GM21360 (cell line): ENCODE results near the gene TBC1D30.
A peak's percentile ranks its signal among the peaks of the same experiment; 100 is the strongest.
"Not testable (repeated sequence)": the region's sequence is repeated elsewhere in the genome, so short reads cannot be mapped to it uniquely, and the experiment has no call there.

ENCODE experiments used
- ATAC-seq: cut with Tn5 transposase; IDR thresholded peaks from one replicate; pipeline ENCODE4 v1.9.1; 2021; ENCODE audit warnings: mild to moderate bottlenecking, moderate library complexity; ENCODE audit not compliant: unreplicated experiment

TBC1D30 gene

GRCh38 chr12:64848409-64848808 is 24.0 kb downstream of the TBC1D30 start:
- not testable (repeated sequence) for ATAC-seq

- no peak for ATAC-seq
Observed at GRCh38 chr12:64858882-64859605, 34.6 kb downstream of the TBC1D30 start.

- no peak for ATAC-seq
Observed at GRCh38 chr12:64860446-64860998, 36.1 kb downstream of the TBC1D30 start.

- ATAC-seq = no peak
Observed at GRCh38 chr12:64864319-64864718, 39.9 kb downstream of the TBC1D30 start.

GRCh38 chr12:64875186-64875585 is 50.7 kb downstream of the TBC1D30 start:
- ATAC-seq = no peak

- ATAC-seq = peak; percentile 19
Observed at GRCh38 chr12:64876388-64877071, 52.1 kb downstream of the TBC1D30 start.

- ATAC-seq = peak; percentile 79
Observed at GRCh38 chr12:64877363-64878004, 53.0 kb downstream of the TBC1D30 start.

- ATAC-seq = no peak
Observed at GRCh38 chr12:64882687-64883086, 58.2 kb downstream of the TBC1D30 start.

GRCh38 chr12:64883264-64884163 is 59.1 kb downstream of the TBC1D30 start:
- ATAC-seq = peak; percentile 51

- ATAC-seq = no peak
Observed at GRCh38 chr12:64884164-64884542, 59.7 kb downstream of the TBC1D30 start.

- ATAC-seq = no peak
Observed at GRCh38 chr12:64884728-64885127, 60.3 kb downstream of the TBC1D30 start.

- no peak for ATAC-seq
Observed at GRCh38 chr12:64889434-64890216, 65.2 kb downstream of the TBC1D30 start.

GRCh38 chr12:64890873-64891468 is 66.5 kb downstream of the TBC1D30 start:
- no peak for ATAC-seq

- ATAC-seq = no peak
Observed at GRCh38 chr12:64891629-64892028, 67.2 kb downstream of the TBC1D30 start.

- no peak for ATAC-seq
Observed at GRCh38 chr12:64892561-64892960, 68.1 kb downstream of the TBC1D30 start.

- ATAC-seq = no peak
Observed at GRCh38 chr12:64893961-64894360, 69.5 kb downstream of the TBC1D30 start.

- ATAC-seq = no peak
Observed at GRCh38 chr12:64894827-64895475, 70.5 kb downstream of the TBC1D30 start.

- no peak for ATAC-seq
Observed at GRCh38 chr12:64895526-64895925, 71.1 kb downstream of the TBC1D30 start.

GRCh38 chr12:64900540-64900939 is 76.1 kb downstream of the TBC1D30 start:
- ATAC-seq = no peak
